Lower leg skin (tissue), 3 donors: ENCODE results near the gene PCDH9.

Experiments
- POLR2A ChIP-seq, 2 donors: fragments of 450-650 bp; IDR thresholded peaks; one replicate each; pipeline ENCODE4 v1.6.1; 2016 to 2017; ENCODE audit warnings: antibody characterized with exemption in 2 of 2, mild to moderate bottlenecking in 1 of 2, moderate library complexity in 1 of 2
- TF ChIP-seq, protein P1 (sequence below), 3 donors: fragments of 450-650 bp; IDR thresholded peaks; one replicate each; pipeline ENCODE4 v1.5.1; 2016; ENCODE audit warnings: antibody characterized with exemption in 3 of 3, mild to moderate bottlenecking in 3 of 3, moderate library complexity in 2 of 3

DNA sequence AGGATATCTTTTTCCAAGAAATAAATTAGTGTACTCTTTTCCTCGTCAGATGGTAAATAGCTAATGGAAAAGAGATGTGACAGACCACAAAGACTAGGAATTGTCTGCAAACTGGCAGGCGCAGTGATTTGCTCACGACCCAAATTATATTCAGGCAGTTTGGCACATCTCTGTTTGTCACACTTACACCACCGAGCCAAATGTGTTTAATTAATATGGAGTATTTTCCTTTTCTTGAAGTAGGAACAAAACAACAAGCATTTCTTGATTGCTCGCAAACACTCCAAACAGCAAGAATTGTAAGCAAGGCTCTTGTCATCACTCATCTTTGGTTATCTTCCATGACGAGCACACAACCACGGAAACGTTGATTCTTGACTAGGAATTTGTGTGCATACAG is 884.2 kb downstream of the PCDH9 start:
- TF ChIP-seq, protein P1, sequence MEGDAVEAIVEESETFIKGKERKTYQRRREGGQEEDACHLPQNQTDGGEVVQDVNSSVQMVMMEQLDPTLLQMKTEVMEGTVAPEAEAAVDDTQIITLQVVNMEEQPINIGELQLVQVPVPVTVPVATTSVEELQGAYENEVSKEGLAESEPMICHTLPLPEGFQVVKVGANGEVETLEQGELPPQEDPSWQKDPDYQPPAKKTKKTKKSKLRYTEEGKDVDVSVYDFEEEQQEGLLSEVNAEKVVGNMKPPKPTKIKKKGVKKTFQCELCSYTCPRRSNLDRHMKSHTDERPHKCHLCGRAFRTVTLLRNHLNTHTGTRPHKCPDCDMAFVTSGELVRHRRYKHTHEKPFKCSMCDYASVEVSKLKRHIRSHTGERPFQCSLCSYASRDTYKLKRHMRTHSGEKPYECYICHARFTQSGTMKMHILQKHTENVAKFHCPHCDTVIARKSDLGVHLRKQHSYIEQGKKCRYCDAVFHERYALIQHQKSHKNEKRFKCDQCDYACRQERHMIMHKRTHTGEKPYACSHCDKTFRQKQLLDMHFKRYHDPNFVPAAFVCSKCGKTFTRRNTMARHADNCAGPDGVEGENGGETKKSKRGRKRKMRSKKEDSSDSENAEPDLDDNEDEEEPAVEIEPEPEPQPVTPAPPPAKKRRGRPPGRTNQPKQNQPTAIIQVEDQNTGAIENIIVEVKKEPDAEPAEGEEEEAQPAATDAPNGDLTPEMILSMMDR (IDR thresholded peaks at IDR 0.05): no peak
- no peak for TF ChIP-seq POLR2A (IDR thresholded peaks at IDR 0.05)
